Liver (tissue), 9 donors: ENCODE measurements around the gene SPDYA. TPM values are rescaled to one million over a fixed set of nuclear protein-coding genes. Genes with fewer than 3 reads are reported as not detected.

Experiments
- DNase-seq: peaks from one replicate; pipeline ENCODE4 v3.0.0-alpha.2; 2017; ENCODE audit warnings: low spot score
- H3K27ac ChIP-seq, 2 donors: one replicate each; pipeline ENCODE4 v1.7.0; 2013; ENCODE audit warnings: inconsistent platforms in 2 of 2, low read length in 2 of 2, control low read depth in 1 of 2, low read depth in 1 of 2, mild to moderate bottlenecking in 1 of 2
- H3K27me3 ChIP-seq, 4 donors: one replicate each; pipeline versions ENCODE4 v1.6.1 to v1.7.0; 2013; ENCODE audit warnings: low read length in 3 of 4, inconsistent platforms in 1 of 4, mild to moderate bottlenecking in 1 of 4, moderate library complexity in 1 of 4; ENCODE audit not compliant: control insufficient read depth in 4 of 4, insufficient read depth in 4 of 4
- H3K36me3 ChIP-seq, 4 donors: one replicate each; pipeline versions ENCODE4 v1.6.1 to v1.7.0; 2013; ENCODE audit warnings: low read length in 3 of 4, mild to moderate bottlenecking in 3 of 4, low read depth in 1 of 4, moderate library complexity in 1 of 4; ENCODE audit not compliant: control insufficient read depth in 4 of 4, insufficient read depth in 3 of 4
- H3K4me1 ChIP-seq, 4 donors: one replicate each; pipeline versions ENCODE4 v1.6.1 to v1.7.0; 2013; ENCODE audit warnings: low read length in 3 of 4, mild to moderate bottlenecking in 3 of 4, moderate library complexity in 1 of 4; ENCODE audit not compliant: control insufficient read depth in 4 of 4, insufficient read depth in 4 of 4
- H3K4me3 ChIP-seq, 3 donors: one replicate each; pipeline versions ENCODE4 v1.6.1 to v1.7.0; 2013; ENCODE audit warnings: low read length in 3 of 3, control low read depth in 1 of 3, low read depth in 1 of 3, mild to moderate bottlenecking in 1 of 3
- H3K9ac ChIP-seq, 2 donors: one replicate each; pipeline ENCODE4 v1.7.0; 2013; ENCODE audit warnings: low read length in 2 of 2, mild to moderate bottlenecking in 2 of 2, moderate library complexity in 2 of 2, control low read depth in 1 of 2, low read depth in 1 of 2
- H3K9me3 ChIP-seq, 4 donors: one replicate each; pipeline versions ENCODE4 v1.6.1 to v1.7.0; 2013; ENCODE audit warnings: low read length in 3 of 4; ENCODE audit not compliant: control insufficient read depth in 4 of 4
- CTCF ChIP-seq: fragments of 150-350 bp; IDR thresholded peaks from 2 replicates; pipeline ENCODE4 v1.5.1; 2017; ENCODE audit warnings: improper control_type of control experiment, low read depth, low read length; ENCODE audit not compliant: missing input control
- EGR1 ChIP-seq, 2 donors: IDR thresholded peaks; 2 replicates each; pipeline ENCODE4 v1.6.1; 2016 to 2018; ENCODE audit warnings: antibody characterized with exemption in 2 of 2, low read depth in 2 of 2
- FOXA1 ChIP-seq: IDR thresholded peaks from 2 replicates; pipeline ENCODE4 v1.6.1; 2016; ENCODE audit warnings: antibody characterized with exemption
- FOXA2 ChIP-seq: IDR thresholded peaks from 2 replicates; pipeline ENCODE4 v1.6.1; 2016; ENCODE audit warnings: antibody characterized with exemption
- GABPA ChIP-seq, 2 donors: IDR thresholded peaks in 1 of 2; conservative IDR thresholded peaks in 1 of 2; 2 replicates each; pipeline ENCODE4 v1.6.1; 2016; ENCODE audit warnings: antibody characterized with exemption in 2 of 2, mild to moderate bottlenecking in 1 of 2, moderate library complexity in 1 of 2
- HNF4A ChIP-seq, 2 donors: conservative IDR thresholded peaks; 2 replicates each; pipeline ENCODE4 v1.6.1; 2016; ENCODE audit warnings: antibody characterized with exemption in 2 of 2, mild to moderate bottlenecking in 2 of 2
- HNF4G ChIP-seq: IDR thresholded peaks from 2 replicates; pipeline ENCODE4 v1.6.1; 2016; ENCODE audit warnings: antibody characterized with exemption
- JUND ChIP-seq, 2 donors: IDR thresholded peaks; 2 replicates each; pipeline ENCODE4 v1.6.1; 2016; ENCODE audit warnings: antibody characterized with exemption in 2 of 2
- MAX ChIP-seq: IDR thresholded peaks from 2 replicates; pipeline ENCODE4 v1.6.1; 2016; ENCODE audit warnings: antibody characterized with exemption
- NR2F2 ChIP-seq: IDR thresholded peaks from 2 replicates; pipeline ENCODE4 v1.6.1; 2016; ENCODE audit warnings: antibody characterized with exemption
- RAD21 ChIP-seq, 2 donors: IDR thresholded peaks; 2 replicates each; pipeline ENCODE4 v1.6.1; 2016; ENCODE audit warnings: antibody characterized with exemption in 2 of 2, mild to moderate bottlenecking in 2 of 2
- REST ChIP-seq: IDR thresholded peaks from 2 replicates; pipeline ENCODE4 v1.6.1; 2016; ENCODE audit warnings: antibody characterized with exemption, mild to moderate bottlenecking
- RXRA ChIP-seq, 2 donors: IDR thresholded peaks; 2 replicates each; pipeline ENCODE4 v1.6.1; 2017 to 2018; ENCODE audit warnings: antibody characterized with exemption in 2 of 2, mild to moderate bottlenecking in 1 of 2
- SP1 ChIP-seq: IDR thresholded peaks from 2 replicates; pipeline ENCODE4 v1.6.1; 2018; ENCODE audit warnings: antibody characterized with exemption, mild to moderate bottlenecking
- TAF1 ChIP-seq: conservative IDR thresholded peaks from 2 replicates; pipeline ENCODE4 v1.6.1; 2016; ENCODE audit warnings: antibody characterized with exemption, mild to moderate bottlenecking
- YY1 ChIP-seq: IDR thresholded peaks from 2 replicates; pipeline ENCODE4 v1.6.1; 2016; ENCODE audit warnings: antibody characterized with exemption, mild to moderate bottlenecking
- ZBTB33 ChIP-seq: IDR thresholded peaks from 2 replicates; pipeline ENCODE4 v1.6.1; 2016; ENCODE audit warnings: antibody characterized with exemption
- WGBS: extraction: QIAGEN DNeasy Blood & Tissue Kit; methylation state at CpG from one replicate; pipeline ENCODE4 v1.1.7; 2013; 5-methylcytosine and 5-hydroxymethylcytosine counted together
- polyA plus RNA-seq, 2 donors: library from polyadenylated mRNA; stranded (reverse) in 1 of 2; unstranded in 1 of 2; fragments of 200-250 nt in 1 of 2; fragments of >200 nt in 1 of 2; fragmentation: Nextera tagmentation in 1 of 2; extraction: Ambion mirVana in 1 of 2; gene quantifications; one replicate each; pipeline versions ENCODE4 v1.2.1 to v1.2.3, GENCODE V29; 2013 to 2015
- total RNA-seq, 2 donors: library from RNA; depleted of rRNA; stranded (reverse); fragments of >200 nt; gene quantifications; one replicate each; pipeline ENCODE4 v1.2.3, GENCODE V29; 2014
- donor health status: healthy.
- donor health status: healthy.
- donor health status: healthy.
- donor health status: healthy.
- donor health status: healthy.

SPDYA gene
- total and polyA plus RNA-seq, 4 donors: 0.14 to 0.67 (median 0.49) TPM; not detected in 1

- TF ChIP-seq REST (no peak), JUND (IDR thresholded peaks at IDR 0.05) (no peak), FOXA1 (no peak), SP1 (no peak), CTCF (no peak), TAF1 (no peak), GABPA (IDR thresholded peaks at IDR 0.05 in 1 of 2, conservative IDR thresholded peaks at IDR 0.05 in 1 of 2) (no peak)
Observed at GRCh38 chr2:28768422-28768821, 42.2 kb upstream of the SPDYA start (continued).

GRCh38 chr2:28768952-28769351 is 41.7 kb upstream of the SPDYA start:
- Histone ChIP-seq H3K4me3 (no peak overlapping the region), H3K9ac (no peak overlapping the region), H3K27ac (no peak overlapping the region), H3K9me3 (no peaks in the 10 kb centered on the region), H3K4me1 (peaks cover 0 to 11% (median 3%) of the 10 kb centered on the region in 4 donors), H3K27me3 (no peaks in the 10 kb centered on the region), H3K36me3 (no peaks in the 10 kb centered on the region)
- TF ChIP-seq MAX: no peak
- TF ChIP-seq HNF4A (conservative IDR thresholded peaks at IDR 0.05): no peak
- TF ChIP-seq HNF4G: no peak
- TF ChIP-seq SP1: no peak
- no peak for TF ChIP-seq EGR1 (IDR thresholded peaks at IDR 0.05; ENCODE audit: low read depth in 2 of 2)
- TF ChIP-seq GABPA (IDR thresholded peaks at IDR 0.05 in 1 of 2, conservative IDR thresholded peaks at IDR 0.05 in 1 of 2): no peak
- no peak for TF ChIP-seq FOXA2
- TF ChIP-seq JUND (IDR thresholded peaks at IDR 0.05): no peak
- no peak for TF ChIP-seq CTCF
- TF ChIP-seq NR2F2: no peak
- TF ChIP-seq RXRA (IDR thresholded peaks at IDR 0.05): no peak
- TF ChIP-seq YY1: no peak
- no peak for TF ChIP-seq RAD21 (IDR thresholded peaks at IDR 0.05)
- no peak for TF ChIP-seq ZBTB33
- WGBS: 97% methylated on average over 5 of the region's 5 CpGs
- no peak for DNase-seq
